ENCODE results near the gene GRAMD4. TPM values are rescaled to one million over a fixed set of nuclear protein-coding genes. Genes with fewer than 3 reads are reported as not detected.
"Not testable (repeated sequence)": the region's sequence is repeated elsewhere in the genome, so short reads cannot be mapped to it uniquely, and the experiment has no call there.

Gene GRAMD4
- total RNA-seq, 1 donor from 2014 or later: 50.6 TPM

DNA sequence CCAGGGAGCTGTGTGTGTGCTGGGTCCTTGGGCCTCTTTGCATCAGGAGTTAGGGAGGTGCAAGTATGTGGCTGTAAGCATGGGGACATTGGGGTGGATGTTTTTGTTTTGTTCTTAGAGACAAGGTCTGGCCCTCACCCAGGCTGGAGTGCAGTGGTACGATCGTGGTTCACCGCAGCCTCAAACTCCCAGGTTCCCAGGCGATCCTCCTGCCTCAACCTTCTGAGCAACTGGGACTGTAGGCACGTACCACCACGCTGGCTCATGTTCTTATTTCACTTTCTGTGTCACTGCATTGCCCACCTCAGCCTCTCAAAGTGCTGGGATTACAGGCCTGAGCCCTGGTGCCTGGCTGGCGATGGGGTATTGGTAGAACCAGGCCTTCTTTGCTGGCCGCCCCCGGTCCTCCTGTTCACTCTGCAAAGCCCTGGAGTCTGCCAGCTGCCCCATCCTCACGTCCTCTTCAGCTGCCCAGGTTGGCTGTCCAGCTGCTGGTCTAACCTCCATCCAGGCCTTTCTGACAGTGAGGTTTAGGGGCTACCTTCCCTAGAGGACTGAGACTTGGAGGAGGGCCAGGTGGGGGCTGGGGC, 851 bp upstream of the GRAMD4 start:
- DNase-seq (ENCODE audit: low read depth in 2 of 2): no peak

GRCh38 chr22:46620588-46621242, 529 bp downstream of the GRAMD4 start:
- DNase-seq (ENCODE audit: low read depth in 2 of 2): no peak

- DNase-seq (ENCODE audit: low read depth in 2 of 2): not testable (repeated sequence)
Measured at GRCh38 chr22:46621243-46621930, 1.2 kb downstream of the GRAMD4 start.

DNA sequence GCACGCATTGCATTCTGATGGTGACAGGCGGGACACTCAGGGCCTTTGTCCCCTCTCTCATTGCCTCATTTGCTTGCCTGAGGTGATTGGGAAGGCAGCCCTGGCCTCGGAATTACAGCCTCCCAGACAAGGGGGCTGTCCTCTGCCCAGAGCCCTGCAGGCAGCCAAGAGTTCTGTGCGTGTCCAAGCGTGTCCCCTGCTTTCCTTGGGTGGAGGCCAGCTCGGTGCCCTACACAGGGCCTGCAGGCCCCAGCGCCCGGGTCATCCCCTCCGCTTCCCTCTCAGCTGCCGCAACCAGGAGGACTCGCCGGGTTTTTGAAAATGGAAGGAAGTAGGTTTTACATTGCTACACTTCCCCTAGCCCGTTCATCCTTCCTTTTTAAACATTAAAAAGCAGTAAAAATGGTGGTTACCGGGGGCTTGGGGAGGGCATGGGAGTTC, 1.9 kb downstream of the GRAMD4 start:
- peak in 1 of 2 donors; percentile 59 for DNase-seq (ENCODE audit: low read depth in 2 of 2)

- no peak for DNase-seq (ENCODE audit: low read depth in 2 of 2)
Measured at GRCh38 chr22:46625113-46625842, 5.1 kb downstream of the GRAMD4 start.

GRCh38 chr22:46625843-46626349, 5.7 kb downstream of the GRAMD4 start:
- no peak for DNase-seq (ENCODE audit: low read depth in 2 of 2)

GRCh38 chr22:46626356-46626755, 6.2 kb downstream of the GRAMD4 start:
- DNase-seq (ENCODE audit: low read depth in 2 of 2): no peak

- DNase-seq (ENCODE audit: low read depth in 2 of 2): no peak
Measured at GRCh38 chr22:46626911-46627805, 7.0 kb downstream of the GRAMD4 start.

DNA sequence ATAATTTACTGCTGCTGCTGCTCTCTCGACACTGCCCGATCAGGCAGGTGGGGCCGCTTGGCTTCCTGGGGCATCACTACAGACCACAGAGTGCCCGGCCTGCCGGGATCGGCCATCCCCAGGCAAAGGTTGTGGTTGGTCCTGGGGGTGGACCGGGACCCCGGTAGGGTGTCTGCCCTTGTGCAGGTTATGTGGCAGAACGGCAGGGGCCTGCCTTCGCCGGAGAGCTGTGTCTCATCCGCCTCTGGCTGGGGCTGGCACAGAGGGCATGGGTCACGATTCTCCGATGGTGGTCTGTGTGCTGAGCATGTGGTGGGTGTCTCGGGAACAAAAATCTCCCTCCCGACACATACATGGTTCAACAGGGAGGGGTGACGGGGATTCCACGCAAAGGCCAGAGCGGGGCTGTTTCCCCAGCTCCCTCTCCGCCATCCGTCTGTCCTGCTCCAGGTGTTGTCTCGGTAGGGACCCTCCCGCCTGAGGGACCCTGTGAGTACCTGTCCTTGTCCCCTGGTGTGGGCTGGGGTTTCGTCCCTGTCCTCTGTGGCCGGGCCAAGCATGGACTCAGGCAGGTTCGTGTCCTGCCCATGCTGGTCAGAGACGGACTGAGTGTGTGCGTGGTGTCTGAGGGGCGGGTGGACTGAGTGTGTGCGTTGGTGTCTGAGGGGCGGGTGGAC, 7.8 kb downstream of the GRAMD4 start:
- no peak for DNase-seq (ENCODE audit: low read depth in 2 of 2)

- no peak for DNase-seq (ENCODE audit: low read depth in 2 of 2)
Measured at GRCh38 chr22:46628756-46629155, 8.6 kb downstream of the GRAMD4 start.

GRCh38 chr22:46629291-46629690, 9.1 kb downstream of the GRAMD4 start:
- DNase-seq (ENCODE audit: low read depth in 2 of 2): no peak

DNA sequence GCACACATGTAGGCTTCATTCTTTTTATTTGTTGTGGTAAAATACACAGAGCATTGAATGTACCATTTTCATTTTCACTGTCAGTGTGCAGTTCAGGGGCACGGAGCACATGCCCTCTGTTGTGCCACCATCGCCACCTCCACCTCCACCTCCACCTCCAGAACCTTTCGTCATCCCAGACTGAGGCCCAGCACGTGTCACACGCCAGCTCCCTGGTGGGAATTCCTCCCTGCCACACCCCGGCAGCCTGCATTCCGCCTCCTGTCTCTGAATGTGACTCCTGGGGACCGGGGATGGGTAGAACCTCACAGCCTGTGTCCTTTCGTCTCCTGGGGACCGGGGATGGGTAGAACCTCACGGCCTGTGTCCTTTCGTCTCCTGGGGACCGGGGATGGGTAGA, 10.9 kb downstream of the GRAMD4 start:
- no peak for DNase-seq (ENCODE audit: low read depth in 2 of 2)

- DNase-seq (ENCODE audit: low read depth in 2 of 2): no peak
Measured at GRCh38 chr22:46632646-46633249, 12.6 kb downstream of the GRAMD4 start.

DNA sequence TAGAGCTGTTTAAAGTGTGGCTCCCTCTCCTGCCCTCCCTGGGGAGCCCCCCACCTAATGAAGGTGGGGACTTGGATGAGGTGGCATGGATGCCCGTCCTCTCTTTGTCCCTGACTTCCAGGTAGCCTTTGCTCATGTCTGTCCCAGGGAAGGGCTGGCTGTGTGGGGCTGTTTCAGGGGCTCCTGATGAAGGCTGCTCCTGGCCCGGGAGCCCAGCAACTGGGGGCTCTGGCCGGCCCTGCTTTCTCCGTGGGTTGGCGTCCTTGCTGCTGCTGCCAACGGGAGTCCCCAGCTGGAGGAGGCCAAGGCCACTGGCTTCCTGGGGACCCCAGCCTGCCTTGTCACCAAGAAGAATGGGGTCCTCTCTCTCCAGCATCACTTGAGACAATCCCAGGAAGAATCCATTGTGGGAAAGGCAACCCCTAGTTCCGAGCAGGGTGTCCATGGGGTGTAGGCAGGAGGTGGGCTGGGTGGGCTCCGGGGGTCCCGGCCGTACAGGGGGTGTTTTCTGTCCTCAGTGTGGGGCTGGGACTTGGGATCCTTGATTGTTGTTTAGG, 13.2 kb downstream of the GRAMD4 start:
- no peak for DNase-seq (ENCODE audit: low read depth in 2 of 2)

GRCh38 chr22:46634011-46634699, 14.0 kb downstream of the GRAMD4 start:
- no peak for DNase-seq (ENCODE audit: low read depth in 2 of 2)

DNA sequence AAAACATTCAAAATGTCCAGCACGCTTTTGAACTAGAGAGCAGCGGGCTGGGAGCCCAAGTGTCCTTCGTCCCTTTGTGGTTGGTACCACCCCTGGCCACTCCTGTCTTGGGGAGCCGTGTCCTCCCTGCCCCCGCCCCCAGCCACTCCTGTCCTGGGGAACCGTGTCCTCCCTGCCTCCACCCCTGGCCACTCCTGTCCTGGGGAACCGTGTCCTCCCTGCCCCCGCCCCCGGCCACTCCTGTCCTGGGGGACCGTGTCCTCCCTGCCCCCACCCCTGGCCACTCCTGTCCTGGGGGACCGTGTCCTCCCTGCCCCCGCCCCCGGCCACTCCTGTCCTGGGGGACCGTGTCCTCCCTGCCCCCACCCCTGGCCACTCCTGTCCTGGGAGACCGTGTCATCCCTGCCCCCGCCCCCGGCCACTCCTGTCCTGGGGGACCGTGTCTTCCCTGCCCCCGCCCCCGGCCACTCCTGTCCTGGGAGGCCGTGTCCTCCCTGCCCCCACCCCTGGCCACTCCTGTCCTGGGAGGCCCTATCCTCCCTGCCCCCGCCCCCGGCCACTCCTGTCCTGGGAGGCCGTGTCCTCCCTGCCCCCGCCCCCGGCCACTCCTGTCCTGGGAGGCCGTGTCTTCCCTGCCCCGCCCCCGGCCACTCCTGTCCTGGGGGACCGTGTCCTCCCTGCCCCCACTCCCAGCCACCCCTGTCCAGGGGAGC, 14.9 kb downstream of the GRAMD4 start:
- DNase-seq (ENCODE audit: low read depth in 2 of 2): not testable (repeated sequence)

DNA sequence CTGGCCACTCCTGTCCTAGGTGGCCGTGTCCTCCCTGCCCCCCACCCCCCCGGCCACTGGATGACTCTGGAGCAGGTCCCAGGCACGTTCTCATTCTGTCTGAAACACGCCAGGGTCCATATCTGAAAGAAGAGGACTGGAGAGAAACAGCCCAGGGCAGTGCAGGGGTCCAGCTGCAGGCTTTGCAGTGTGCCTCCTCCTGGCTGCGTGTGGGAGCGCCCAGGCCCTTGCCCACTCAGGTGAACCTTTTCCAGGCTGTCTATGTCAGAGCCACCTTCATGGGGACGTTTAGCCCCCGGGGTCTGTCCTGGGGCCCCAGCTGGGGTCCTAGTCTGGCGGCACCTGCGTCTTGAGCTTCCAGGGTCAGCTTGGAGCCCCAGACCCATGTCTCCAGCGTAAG, 15.6 kb downstream of the GRAMD4 start:
- no peak for DNase-seq (ENCODE audit: low read depth in 2 of 2)
